ENCODE results near the gene EYA4. TPM values are rescaled to one million over a fixed set of nuclear protein-coding genes. Genes with fewer than 3 reads are reported as not detected.

The EYA4 gene
- total RNA-seq, 1 donor from 2014 or later, result 8.1 TPM

DNA sequence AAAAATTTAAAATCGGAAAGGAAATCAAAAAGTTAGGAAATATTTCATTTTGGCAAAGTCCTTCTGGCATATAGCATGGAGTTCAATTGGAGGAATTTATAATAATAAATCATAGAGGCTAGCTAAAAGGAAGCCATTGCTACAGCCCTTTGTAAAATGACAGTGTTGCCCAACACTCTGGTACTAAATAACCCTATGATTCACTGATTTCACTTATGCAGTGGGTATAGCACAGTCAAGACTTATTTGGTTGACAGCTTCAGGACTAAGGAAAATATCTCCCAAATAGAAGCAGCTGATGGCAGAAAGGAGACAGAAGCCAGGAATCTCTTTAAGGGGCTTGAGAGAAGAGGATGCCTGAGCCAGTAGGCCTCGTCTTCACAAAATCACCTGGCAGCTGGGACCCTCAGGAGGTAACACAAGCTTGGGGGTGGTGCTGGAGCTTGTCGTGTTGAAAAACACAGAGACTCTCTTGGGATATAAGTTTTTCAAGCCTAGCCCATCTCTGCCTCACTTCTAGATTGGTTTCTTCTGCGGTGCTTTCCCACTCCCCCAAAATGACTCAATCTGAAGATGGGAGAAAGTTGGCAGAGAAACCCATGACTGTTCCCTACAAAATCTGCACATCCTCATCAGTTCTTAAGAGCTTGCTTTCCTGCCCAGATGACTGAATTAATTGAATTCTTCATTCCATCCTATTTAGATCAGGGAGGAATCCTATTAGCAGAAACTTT is 38.4 kb upstream of the EYA4 start:
- Mint-ChIP-seq H3K36me3 (ENCODE audit: low read depth, unreplicated experiment) (no peaks in the 10 kb centered on the region), H3K27me3 (ENCODE audit: unreplicated experiment) (no peaks in the 10 kb centered on the region), H3K9me3 (ENCODE audit: unreplicated experiment) (no peaks in the 10 kb centered on the region), H3K27ac (ENCODE audit: unreplicated experiment) (no peak overlapping the region), H3K4me1 (ENCODE audit: unreplicated experiment) (no peaks in the 10 kb centered on the region), H3K4me3 (ENCODE audit: unreplicated experiment) (no peak overlapping the region)
- DNase-seq (ENCODE audit: low spot score), result no peak
- no peak for TF ChIP-seq CTCF (IDR thresholded peaks at IDR 0.05; ENCODE audit: unreplicated experiment)

- DNase-seq (ENCODE audit: low spot score), result no peak
- H3K27me3 Mint-ChIP-seq (ENCODE audit: unreplicated experiment), result no peaks in the 10 kb centered on the region
- no peaks in the 10 kb centered on the region for H3K4me1 Mint-ChIP-seq (ENCODE audit: unreplicated experiment)
- H3K27ac Mint-ChIP-seq (ENCODE audit: unreplicated experiment), result no peak overlapping the region
- no peaks in the 10 kb centered on the region for H3K9me3 Mint-ChIP-seq (ENCODE audit: unreplicated experiment)
- TF ChIP-seq CTCF (IDR thresholded peaks at IDR 0.05; ENCODE audit: unreplicated experiment), result no peak
- no peak overlapping the region for H3K4me3 Mint-ChIP-seq (ENCODE audit: unreplicated experiment)
- no peaks in the 10 kb centered on the region for H3K36me3 Mint-ChIP-seq (ENCODE audit: low read depth, unreplicated experiment)
Observed at GRCh38 chr6:133203344-133203697, 37.8 kb upstream of the EYA4 start.

- no peaks in the 10 kb centered on the region for H3K36me3 Mint-ChIP-seq (ENCODE audit: low read depth, unreplicated experiment)
- no peaks in the 10 kb centered on the region for H3K9me3 Mint-ChIP-seq (ENCODE audit: unreplicated experiment)
- H3K4me3 Mint-ChIP-seq (ENCODE audit: unreplicated experiment), result no peak overlapping the region
- no peak for DNase-seq (ENCODE audit: low spot score)
- H3K27ac Mint-ChIP-seq (ENCODE audit: unreplicated experiment), result no peak overlapping the region
- no peaks in the 10 kb centered on the region for H3K27me3 Mint-ChIP-seq (ENCODE audit: unreplicated experiment)
- no peak for TF ChIP-seq CTCF (IDR thresholded peaks at IDR 0.05; ENCODE audit: unreplicated experiment)
- no peaks in the 10 kb centered on the region for H3K4me1 Mint-ChIP-seq (ENCODE audit: unreplicated experiment)
Observed at GRCh38 chr6:133205304-133205703, 35.9 kb upstream of the EYA4 start.

DNA sequence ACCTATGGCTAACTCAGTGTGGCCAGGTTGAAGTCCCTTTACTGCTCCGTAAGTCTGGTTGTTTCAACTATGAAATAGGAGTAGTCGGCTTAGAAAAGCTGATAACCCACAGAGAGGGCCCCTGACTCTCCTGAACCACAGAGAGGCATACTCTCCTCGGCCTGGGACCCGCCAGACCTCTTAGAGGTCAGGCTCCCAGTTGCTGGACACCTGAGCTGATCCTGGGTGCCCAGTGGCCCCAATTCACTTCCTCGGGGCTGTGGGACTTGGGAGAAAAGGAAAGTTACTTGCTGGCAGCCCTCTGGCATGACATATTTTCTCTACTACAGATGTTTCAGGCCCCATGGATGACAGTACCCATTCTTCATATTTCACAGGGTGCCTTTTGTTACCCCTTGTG is 34.2 kb upstream of the EYA4 start:
- TF ChIP-seq CTCF (IDR thresholded peaks at IDR 0.05; ENCODE audit: unreplicated experiment), result no peak
- no peaks in the 10 kb centered on the region for H3K9me3 Mint-ChIP-seq (ENCODE audit: unreplicated experiment)
- no peaks in the 10 kb centered on the region for H3K36me3 Mint-ChIP-seq (ENCODE audit: low read depth, unreplicated experiment)
- H3K4me1 Mint-ChIP-seq (ENCODE audit: unreplicated experiment), result no peaks in the 10 kb centered on the region
- no peak for DNase-seq (ENCODE audit: low spot score)
- no peak overlapping the region for H3K4me3 Mint-ChIP-seq (ENCODE audit: unreplicated experiment)
- H3K27me3 Mint-ChIP-seq (ENCODE audit: unreplicated experiment), result no peaks in the 10 kb centered on the region
- H3K27ac Mint-ChIP-seq (ENCODE audit: unreplicated experiment), result no peak overlapping the region

- no peak overlapping the region for H3K4me3 Mint-ChIP-seq (ENCODE audit: unreplicated experiment)
- no peak for TF ChIP-seq CTCF (IDR thresholded peaks at IDR 0.05; ENCODE audit: unreplicated experiment)
- no peaks in the 10 kb centered on the region for H3K9me3 Mint-ChIP-seq (ENCODE audit: unreplicated experiment)
- no peaks in the 10 kb centered on the region for H3K27me3 Mint-ChIP-seq (ENCODE audit: unreplicated experiment)
- H3K27ac Mint-ChIP-seq (ENCODE audit: unreplicated experiment), result no peak overlapping the region
- no peaks in the 10 kb centered on the region for H3K4me1 Mint-ChIP-seq (ENCODE audit: unreplicated experiment)
- DNase-seq (ENCODE audit: low spot score), result no peak
- no peaks in the 10 kb centered on the region for H3K36me3 Mint-ChIP-seq (ENCODE audit: low read depth, unreplicated experiment)
Observed at GRCh38 chr6:133207754-133208153, 33.4 kb upstream of the EYA4 start.

Measured in endothelial cell (in vitro differentiated cells).